ENCODE data around the gene PSMB11.

Gene PSMB11

GRCh38 chr14:23062002-23062401 is 20.0 kb downstream of the PSMB11 start:
- no peak for DNase-seq

GRCh38 chr14:23063601-23064000 is 21.6 kb downstream of the PSMB11 start:
- no peak for DNase-seq

- DNase-seq, result no peak
These were observed 24.4 kb downstream of the PSMB11 start for GRCh38 chr14:23066368-23066767.

GRCh38 chr14:23066855-23067744 is 25.1 kb downstream of the PSMB11 start:
- no peak for DNase-seq

DNA sequence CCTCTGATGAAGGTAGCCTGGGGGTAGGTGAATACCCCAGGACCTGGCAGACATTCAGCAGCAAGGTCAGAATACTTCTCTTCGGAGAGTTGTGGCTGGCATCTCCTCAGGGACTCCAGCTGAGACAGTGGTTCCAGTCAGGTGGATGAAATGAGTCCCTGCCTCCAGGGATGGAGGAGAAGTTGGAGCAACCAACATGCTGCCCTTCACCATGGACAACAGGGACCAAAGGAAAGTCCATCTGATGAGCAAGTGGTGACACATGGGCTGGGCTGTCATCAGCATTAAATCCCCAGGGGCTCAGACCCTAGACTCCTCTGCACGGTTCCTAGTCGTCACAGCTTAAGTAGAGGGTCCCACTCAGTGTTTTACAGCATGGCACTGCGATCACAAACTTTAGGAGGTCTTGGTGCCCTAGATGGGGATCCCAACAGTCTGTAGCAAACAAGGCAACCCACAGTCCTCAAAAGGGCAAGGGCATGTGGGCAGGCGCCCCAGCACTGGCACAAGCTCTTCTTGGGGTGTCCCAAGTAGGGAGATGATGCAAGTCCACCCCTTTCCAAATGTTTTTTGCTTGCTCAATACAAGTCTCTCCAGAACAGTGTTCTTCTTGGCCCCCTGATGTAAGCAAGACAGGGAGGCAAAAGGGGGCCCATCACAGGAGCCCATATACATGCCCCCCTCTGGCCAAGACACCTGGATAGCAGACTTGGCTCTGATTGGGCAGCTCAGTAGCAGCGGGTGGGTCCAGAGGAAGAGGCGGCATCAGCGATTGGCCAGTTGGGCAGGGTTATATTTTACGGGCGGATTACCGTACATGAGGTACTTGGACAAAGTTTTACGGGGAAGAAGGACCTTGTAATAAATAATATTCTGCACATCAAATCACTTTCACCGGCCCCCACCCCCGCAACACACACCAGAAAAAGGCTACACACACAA is 26.1 kb downstream of the PSMB11 start:
- DNase-seq, result no peak

DNA sequence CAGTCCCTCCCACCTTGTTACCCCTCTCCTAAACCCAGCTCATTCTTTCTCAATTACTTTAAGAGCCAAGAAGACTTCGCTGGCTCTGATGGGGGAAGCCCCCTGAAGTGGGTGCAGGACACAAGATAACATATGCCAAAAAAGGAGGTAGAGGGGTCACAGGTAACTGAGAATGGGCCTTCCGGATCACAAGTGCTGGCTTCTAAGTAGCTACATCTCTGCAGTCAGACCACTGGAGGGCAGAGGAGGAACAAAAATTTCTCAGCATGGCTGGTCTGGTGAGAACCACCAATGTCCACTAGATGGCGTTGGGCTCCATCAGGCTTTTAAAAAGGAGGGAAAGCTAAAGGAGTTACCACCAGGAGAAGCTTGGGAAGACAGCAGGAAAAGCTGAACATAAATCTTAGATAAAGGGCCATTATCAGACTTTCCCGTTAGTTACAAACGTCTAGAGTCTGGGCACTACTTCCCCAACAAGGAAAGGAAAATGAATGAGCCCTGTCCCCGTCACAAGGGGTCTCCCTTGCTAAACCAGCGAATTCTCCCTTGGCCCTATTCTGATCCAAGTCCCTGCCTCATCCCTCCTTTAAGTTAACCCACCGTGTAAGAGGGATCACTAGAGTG is 26.9 kb downstream of the PSMB11 start:
- DNase-seq, result no peak

DNA sequence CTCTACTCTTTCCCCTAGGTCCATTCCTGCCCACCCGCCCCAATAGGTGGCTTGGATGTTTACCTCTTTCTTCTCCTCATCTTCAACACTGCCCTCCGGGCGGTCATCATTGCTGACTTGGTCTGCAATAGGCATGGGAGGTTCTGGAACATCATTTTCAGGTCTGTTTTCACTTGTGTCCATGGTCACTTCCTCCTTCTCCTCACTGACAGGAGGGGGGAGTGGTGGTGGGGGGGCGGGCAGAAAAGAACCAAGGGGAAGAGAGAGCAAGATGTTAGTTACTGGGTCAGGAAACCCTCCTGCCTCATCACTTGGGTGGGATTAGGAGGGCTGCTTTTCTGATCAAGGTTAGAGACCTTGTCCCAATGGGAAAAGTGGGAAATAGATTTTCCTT is 27.4 kb downstream of the PSMB11 start:
- no peak for DNase-seq

DNA sequence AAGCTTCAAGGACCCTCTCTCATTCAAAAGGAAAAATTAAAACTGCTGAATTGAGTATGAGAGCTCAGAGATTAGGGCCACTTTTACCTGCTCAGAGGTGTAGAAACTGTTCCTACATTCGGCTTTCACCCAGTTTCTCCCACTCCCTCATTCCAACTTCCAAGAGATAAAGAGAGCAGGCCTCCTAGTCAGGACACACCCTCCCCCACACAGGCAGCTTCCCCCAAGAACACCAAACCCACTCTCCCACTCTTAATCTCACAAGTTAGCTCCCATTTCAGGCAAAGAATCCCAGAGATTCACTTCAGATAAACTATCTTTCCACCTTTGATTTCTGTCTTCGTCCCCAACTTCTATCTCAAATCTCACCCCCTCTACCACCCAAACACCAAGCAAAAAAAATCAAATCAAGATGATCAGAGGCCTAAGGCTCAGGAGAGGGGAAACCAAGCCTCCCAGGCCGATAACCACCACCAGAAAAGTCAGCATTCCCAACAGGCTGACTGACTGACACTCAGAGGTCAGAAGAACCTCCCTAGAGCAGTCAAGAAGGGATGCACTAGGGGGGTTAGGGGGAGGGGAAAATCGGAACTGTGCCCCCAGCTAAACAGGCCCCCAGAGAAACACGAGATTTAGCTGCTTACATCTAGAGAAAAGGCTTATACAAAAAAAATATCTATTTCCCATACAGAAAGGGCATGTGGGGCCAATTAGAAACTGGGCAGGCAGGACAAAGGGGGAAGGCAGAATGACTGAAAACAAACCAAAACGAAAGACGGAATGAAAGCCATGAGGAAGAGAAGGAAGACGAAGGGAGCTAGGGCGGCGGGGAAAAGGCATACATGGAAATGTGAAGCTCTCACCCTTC is 28.5 kb downstream of the PSMB11 start:
- no peak for DNase-seq

- DNase-seq, result no peak
These were observed 29.4 kb downstream of the PSMB11 start for GRCh38 chr14:23071244-23071920.

DNA sequence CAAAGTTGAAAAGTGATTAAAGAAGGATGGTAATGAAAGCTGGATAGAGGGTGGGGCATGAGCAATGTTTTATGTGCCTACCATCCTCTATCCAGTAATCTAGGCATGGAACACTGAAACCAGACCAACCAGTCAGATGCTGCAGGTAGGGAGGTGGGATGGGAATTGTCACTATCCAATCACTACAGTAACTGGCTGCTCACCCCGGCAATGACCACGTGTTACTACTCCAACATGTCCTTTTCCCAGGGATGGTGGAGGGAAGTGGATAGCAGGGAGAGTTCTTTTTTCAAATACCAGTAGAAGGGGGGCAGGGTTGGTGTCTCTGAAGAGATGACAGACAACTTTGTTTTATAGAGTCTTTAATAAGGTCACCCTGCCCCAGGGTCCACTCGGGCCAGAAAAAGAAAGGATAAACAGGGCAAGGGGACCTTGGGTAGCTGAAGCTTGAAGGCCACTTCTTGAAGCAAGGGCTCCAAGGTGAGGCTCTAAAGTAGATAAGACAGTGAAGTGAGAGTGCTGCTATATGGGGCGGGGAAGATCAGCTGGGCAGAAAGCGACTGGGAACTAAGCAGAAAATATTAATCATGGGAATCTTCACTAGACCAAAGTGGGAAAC is 30.0 kb downstream of the PSMB11 start:
- DNase-seq, result no peak

GRCh38 chr14:23074906-23075305 is 32.9 kb downstream of the PSMB11 start:
- DNase-seq, result no peak

GRCh38 chr14:23076785-23077408 is 34.9 kb downstream of the PSMB11 start:
- no peak for DNase-seq

DNA sequence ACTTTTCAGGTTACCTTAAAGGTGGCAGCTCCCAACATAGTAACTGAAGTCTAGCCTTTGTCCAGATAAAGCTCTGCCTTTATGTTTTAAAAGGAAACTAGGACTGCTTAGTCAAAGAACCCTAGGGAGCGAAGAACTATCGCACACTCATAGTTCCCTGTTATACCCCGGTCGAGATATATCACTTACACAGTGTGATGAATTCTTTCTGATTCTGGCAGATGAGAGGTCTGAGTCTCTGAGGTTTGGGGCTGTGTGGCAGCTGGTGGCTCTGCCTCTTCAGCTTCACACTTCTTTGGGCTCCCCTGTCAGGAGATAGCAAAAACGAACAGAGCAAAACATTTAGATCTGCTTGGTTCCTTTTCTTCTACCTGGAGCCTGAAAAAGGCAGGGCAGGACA is 36.0 kb downstream of the PSMB11 start:
- no peak for DNase-seq

DNA sequence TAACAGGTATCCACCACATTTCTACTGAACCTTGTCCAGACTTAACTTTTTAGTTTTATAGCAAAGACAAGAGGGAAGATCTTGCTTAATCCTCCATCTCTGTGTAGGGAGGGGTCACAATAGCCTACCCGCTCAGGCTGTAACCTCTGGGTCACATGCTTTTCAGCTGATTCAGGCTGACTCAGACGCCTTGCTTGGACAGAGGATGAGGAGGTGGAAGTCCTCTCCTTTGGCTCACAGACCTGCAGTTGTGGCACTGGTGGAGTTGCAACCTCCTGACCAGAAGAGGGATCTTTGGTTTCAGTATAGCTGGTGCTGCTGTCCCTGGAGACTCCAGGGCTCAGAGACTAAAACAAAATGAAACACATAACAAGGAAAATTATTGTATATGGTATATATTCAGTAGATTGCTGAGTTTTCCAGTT is 36.7 kb downstream of the PSMB11 start:
- DNase-seq, result no peak

- DNase-seq, result no peak
These were observed 37.7 kb downstream of the PSMB11 start for GRCh38 chr14:23079716-23080115.

DNA sequence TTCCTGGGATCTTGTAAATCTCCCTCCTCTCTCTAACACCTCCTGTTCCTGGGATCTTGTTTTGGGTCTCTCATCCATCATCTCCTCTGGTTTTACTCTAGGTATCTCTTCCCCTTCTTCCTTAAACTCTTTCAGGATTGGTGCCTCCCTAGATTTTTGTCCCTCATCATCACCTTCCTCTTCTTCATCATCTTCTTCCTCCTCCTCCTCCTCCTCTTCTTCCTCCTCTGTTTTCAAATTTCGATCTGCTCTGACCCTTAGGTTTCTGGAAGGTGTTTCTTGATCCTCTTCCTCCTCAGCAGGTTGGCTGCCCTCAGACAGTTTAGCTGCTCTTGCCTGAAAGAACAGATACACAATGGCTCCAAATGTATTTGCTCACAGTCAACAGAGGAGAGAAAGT is 38.5 kb downstream of the PSMB11 start:
- DNase-seq, result no peak

DNA sequence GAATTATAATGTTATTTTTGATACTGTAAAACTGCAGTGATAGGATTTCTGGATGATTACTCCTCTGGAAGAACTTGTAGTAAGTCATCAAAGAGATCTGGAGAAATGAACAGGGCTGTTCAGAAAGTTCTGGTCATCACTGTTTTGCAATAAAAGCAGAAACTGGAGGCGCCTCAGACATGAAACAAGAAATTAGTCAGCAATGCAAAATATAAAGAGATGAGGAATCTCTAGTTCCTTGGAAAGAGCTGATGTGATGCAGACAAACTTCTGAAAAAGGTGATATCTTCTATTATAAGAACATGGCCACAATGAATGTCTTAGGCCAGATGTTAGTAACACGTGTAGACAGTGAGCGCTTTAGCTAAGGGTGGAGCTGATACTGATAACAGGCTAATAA is 43.4 kb downstream of the PSMB11 start:
- DNase-seq, result no peak

- no peak for DNase-seq
These were observed 44.6 kb downstream of the PSMB11 start for GRCh38 chr14:23086565-23086964.

- DNase-seq, result no peak
These were observed 47.7 kb downstream of the PSMB11 start for GRCh38 chr14:23089498-23090253.

GRCh38 chr14:23090254-23090636 is 48.2 kb downstream of the PSMB11 start:
- no peak for DNase-seq

Data from NCI-H146 (cell line).